Neural progenitor cell (in vitro differentiated cells): ENCODE results near the gene ACLY.

Experiments
- EZH2 ChIP-seq: fragments of 200-600 bp; sonication (generic); IDR thresholded peaks from 2 replicates; pipeline ENCODE4 v1.6.1; 2017; ENCODE audit warnings: antibody characterized with exemption, mild to moderate bottlenecking, moderate library complexity
- EZH2phosphoT487 ChIP-seq: fragments of 200-600 bp; sonication (generic); IDR thresholded peaks from 2 replicates; pipeline ENCODE4 v1.6.1; 2017; ENCODE audit warnings: antibody characterized with exemption
- TF ChIP-seq, protein P1 (sequence below): fragments of 200-600 bp; sonication (generic); IDR thresholded peaks from 2 replicates; pipeline ENCODE4 v1.5.1; 2017; ENCODE audit warnings: antibody characterized with exemption, mild to moderate bottlenecking

GRCh38 chr17:41863074-41863848 lies 55.5 kb downstream of the ACLY start:
- TF ChIP-seq, protein P1, sequence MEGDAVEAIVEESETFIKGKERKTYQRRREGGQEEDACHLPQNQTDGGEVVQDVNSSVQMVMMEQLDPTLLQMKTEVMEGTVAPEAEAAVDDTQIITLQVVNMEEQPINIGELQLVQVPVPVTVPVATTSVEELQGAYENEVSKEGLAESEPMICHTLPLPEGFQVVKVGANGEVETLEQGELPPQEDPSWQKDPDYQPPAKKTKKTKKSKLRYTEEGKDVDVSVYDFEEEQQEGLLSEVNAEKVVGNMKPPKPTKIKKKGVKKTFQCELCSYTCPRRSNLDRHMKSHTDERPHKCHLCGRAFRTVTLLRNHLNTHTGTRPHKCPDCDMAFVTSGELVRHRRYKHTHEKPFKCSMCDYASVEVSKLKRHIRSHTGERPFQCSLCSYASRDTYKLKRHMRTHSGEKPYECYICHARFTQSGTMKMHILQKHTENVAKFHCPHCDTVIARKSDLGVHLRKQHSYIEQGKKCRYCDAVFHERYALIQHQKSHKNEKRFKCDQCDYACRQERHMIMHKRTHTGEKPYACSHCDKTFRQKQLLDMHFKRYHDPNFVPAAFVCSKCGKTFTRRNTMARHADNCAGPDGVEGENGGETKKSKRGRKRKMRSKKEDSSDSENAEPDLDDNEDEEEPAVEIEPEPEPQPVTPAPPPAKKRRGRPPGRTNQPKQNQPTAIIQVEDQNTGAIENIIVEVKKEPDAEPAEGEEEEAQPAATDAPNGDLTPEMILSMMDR, result no peak
- TF ChIP-seq EZH2 (no peak), EZH2phosphoT487 (no peak)
